Ovary (tissue), 3 donors: ENCODE measurements around the gene LMOD3.

Experiments
- EP300 ChIP-seq: sonication (generic); formaldehyde crosslinking; IDR thresholded peaks from one replicate; pipeline ENCODE4 v1.6.1; 2017; ENCODE audit warnings: antibody characterized with exemption
- POLR2A ChIP-seq: fragments of 450-650 bp; IDR thresholded peaks from one replicate; pipeline ENCODE4 v1.6.1; 2017; ENCODE audit warnings: antibody characterized with exemption, mild to moderate bottlenecking, moderate library complexity
- TF ChIP-seq, protein P1 (sequence below), 3 donors: fragments of 450-650 bp in 2 of 3; fragments of 200-600 bp in 1 of 3; IDR thresholded peaks; one replicate each; pipeline versions ENCODE4 v1.5.1 to v1.8.0; 2016 to 2022; ENCODE audit warnings: antibody characterized with exemption in 3 of 3, mild to moderate bottlenecking in 1 of 3
- donor health status: DM: no; HTN: no; CAD: no.

GRCh38 chr3:69128509-69128908 lies 6.1 kb upstream of the LMOD3 start:
- TF ChIP-seq, protein P1, sequence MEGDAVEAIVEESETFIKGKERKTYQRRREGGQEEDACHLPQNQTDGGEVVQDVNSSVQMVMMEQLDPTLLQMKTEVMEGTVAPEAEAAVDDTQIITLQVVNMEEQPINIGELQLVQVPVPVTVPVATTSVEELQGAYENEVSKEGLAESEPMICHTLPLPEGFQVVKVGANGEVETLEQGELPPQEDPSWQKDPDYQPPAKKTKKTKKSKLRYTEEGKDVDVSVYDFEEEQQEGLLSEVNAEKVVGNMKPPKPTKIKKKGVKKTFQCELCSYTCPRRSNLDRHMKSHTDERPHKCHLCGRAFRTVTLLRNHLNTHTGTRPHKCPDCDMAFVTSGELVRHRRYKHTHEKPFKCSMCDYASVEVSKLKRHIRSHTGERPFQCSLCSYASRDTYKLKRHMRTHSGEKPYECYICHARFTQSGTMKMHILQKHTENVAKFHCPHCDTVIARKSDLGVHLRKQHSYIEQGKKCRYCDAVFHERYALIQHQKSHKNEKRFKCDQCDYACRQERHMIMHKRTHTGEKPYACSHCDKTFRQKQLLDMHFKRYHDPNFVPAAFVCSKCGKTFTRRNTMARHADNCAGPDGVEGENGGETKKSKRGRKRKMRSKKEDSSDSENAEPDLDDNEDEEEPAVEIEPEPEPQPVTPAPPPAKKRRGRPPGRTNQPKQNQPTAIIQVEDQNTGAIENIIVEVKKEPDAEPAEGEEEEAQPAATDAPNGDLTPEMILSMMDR (IDR thresholded peaks at IDR 0.05), result no peak
- no peak for TF ChIP-seq POLR2A
- no peak for TF ChIP-seq EP300
